ENCODE results near the gene GLP1R.

GLP1R gene

DNA sequence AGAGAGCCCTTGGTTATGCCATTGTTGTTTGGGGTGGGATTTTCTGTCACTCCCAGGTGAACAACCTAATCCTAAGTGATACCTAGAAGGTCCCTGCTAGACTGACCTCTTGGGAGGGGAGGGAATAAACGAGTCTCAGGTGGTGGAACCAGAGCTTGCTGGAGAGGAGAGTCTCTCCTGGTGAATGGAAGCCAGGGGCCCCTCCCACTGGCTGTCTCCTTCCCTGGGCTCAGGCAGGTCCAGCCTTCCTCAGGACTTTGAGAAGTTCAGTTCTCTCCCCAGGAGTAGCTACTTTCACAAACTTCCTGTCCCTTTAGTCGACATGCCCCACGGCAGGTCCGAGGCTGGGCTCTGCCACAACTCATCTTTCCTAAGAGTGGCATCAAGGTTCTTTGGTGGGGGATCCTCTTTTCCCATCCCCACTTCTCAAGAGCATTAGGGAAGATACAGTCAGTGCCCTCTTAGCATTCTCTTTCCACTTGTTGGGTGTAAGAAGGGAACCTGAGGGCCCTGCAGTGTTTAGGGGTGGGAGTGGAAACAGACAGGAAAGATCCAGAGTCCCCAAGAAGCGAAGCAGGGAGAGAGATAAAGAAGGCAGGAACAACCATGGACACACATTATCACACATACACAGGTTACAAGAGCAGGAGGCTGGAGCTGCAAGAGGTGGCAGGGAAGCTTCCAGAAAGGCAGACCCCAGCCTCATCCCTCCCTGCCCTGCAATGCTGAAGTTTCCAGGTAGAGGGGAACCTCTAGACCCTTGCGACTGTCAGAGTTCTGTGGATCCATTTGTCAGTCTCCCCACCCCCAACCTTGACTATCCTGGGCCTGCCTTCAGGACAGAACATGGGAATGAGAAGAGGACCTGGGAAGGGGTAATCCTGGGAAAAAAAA, 900 bp upstream of the GLP1R start:
- no peak for DNase-seq

GRCh38 chr6:39049575-39050283, 1.1 kb downstream of the GLP1R start:
- no peak for DNase-seq

DNA sequence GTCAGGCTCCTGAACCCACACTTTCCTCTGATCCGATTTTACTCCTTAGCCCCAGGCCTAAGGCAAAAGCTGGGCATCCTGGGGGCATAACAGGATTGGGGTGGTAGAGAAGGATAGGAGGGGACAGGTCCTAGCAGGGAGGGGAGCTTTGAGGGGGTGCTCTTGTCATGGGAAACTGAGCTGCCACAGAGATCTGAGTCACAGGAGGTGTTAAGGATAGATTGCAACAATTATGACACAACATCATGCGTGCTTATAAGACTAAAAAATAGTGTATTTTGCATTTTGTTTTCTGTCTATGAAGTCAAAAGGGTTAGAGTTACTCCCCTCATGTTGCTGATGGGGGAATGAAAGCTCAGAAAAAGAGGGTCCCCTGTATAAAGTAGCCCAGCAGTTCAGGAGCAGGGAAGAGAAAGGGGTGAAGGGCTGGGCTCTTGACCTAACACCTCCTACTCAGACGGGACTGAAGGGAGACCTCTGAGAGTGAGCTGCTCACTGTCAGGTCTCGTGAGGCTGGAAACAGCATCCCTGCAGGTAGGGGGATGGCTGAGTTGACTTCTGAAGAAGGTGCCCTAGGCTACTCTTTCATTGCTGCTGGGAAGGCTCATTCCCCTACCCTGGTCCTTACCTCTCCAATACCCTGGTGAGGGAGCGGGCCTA, 2.0 kb downstream of the GLP1R start:
- no peak for DNase-seq

DNA sequence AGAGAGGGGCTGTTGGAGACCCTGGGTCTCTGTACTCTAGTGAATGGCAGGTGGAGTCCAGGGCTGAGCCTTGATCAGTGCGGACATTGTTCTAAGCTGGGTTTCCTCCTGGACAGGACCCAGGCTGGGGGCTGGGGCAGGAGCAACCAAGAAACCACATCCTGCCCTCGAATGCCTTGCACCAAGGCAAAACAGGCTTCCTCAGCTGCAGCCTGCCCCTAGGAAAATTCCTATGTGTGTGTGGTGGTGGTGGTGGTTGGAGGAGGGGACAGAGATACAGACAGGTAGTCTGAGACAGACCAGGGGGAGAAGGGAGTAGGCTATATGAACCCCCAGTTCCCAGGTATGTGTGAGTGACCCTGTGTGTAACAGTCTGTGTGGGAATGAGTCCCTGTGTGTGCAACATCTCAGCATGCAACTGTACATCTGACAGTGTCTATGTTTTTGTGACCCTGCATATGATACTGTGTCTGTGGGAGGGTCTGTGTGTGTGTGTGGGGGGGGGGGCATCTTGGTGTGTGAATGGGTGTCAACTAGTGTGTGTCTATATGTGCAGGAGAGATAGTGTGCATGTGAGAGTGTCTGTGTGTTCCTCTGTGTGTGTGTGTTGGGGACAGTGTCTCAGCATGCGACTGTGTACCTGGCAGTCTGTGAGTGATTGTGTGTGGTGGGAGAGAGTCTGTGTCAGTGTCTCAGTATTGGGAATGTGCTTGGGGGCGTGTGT, 3.0 kb downstream of the GLP1R start:
- no peak for DNase-seq

DNA sequence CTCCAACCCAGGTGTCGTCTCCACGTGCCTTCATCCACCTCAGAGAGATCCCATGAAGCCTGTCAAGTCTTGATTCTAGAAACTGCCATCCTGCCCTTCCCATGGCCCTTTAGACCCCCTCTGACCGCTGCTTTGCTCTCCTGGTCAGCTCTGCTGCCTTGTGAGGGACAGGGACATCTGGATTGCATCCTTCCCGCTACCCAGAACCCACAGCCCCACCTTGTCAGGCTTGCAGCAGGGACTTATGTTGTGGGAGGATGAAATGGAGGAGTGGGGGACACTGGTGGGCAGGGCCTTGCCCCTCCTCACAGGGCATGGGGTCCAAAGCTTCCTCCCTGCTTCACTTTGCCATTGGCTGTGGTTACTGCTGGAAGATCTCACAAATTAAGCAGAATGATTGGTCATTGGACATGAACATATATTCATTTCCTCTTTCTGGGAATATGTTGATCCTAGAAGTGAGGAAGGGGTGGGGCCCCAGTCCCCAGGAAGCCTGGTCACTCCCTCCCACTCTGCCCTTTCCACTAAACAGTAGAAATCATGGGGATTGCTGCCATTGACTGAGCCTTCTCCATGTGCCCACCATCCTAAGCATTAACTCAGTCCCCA, 4.5 kb downstream of the GLP1R start:
- no peak for DNase-seq

GRCh38 chr6:39053854-39054576, 5.4 kb downstream of the GLP1R start:
- DNase-seq: no peak

- DNase-seq: no peak
Observed at GRCh38 chr6:39054577-39055142, 6.1 kb downstream of the GLP1R start.

DNA sequence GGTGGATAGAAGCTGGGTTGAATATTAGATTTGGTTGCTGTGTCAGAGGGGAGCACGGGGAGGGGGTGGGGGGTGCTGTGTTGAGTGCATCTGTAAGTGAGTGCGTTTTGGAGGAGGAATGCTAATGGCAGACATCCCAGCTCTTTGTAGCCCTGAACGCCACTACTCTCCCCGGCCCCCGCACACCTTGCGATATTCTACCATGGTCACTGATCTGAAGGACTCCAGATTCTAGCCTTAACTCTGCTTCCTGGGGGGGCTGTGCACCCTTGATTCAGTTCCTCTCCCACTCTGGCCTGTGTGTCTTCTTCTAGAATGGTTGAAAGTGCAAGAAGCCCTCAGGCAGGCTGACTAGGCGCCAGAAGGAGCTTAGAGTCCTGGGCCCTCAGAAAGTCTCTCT, 7.1 kb downstream of the GLP1R start:
- no peak for DNase-seq

- DNase-seq: no peak
Observed at GRCh38 chr6:39056191-39056590, 7.6 kb downstream of the GLP1R start.

DNA sequence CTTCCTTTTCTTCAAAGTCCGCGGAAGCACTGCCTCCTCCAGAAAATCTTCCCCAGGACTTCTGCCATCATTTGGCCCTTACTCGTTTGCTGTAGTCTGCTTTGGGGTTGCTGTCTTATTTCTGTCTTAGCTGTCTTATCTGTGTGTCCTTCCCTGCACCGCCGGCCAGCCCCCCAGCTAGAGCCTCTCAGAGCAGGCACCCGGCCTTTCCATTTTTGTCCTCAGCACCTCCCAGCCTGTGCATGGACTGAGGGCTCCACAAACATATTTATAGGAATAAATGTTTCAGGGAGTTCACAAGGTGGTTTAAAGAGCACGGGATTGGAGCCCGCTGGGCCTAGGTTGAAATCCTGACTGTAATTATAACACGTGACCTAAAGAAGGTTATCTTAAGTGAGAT, 8.1 kb downstream of the GLP1R start:
- no peak for DNase-seq

GRCh38 chr6:39057251-39058155, 8.9 kb downstream of the GLP1R start:
- no peak for DNase-seq

- DNase-seq: no peak
Observed at GRCh38 chr6:39058471-39059147, 10.0 kb downstream of the GLP1R start.

DNA sequence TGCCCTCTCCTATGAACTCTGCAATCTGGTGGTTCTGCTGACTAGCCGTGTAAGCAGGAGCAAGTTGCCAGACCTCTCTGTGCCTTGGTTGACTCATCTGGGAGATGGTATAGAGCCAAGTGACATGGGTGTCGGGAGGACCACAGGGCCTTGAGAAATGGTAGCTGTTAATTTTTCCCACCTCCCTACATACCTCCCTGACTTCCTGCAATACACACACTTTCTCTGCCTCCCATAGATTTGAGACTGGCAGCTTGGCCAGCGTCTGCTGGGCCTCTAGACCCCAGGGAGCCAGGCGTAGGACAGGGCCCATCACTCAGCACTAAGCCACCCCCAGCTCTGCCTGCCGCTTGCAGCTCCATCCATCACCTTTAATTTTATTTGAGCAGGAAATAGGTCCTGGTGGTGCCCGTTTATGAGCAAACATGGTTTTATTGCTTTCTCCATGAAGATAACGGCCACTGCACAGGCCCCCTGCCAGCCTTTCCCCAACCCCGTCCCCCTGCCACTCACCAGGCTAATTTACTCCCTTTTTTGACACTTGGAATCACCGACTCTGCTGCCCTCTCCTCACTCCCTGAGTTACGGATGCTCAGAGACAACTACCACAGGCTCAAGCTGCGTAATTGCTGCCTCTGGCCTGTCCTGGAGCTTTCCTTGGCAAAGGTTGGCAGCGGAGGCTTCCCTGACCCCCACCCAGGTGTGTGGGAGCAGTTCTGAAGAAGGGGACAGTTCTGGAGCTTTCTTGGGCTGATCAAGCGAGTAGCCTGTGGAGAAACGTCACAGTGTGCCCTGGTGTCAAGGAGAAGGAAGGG, 11.1 kb downstream of the GLP1R start:
- DNase-seq: no peak

GRCh38 chr6:39060467-39061160, 12.0 kb downstream of the GLP1R start:
- DNase-seq: no peak

DNA sequence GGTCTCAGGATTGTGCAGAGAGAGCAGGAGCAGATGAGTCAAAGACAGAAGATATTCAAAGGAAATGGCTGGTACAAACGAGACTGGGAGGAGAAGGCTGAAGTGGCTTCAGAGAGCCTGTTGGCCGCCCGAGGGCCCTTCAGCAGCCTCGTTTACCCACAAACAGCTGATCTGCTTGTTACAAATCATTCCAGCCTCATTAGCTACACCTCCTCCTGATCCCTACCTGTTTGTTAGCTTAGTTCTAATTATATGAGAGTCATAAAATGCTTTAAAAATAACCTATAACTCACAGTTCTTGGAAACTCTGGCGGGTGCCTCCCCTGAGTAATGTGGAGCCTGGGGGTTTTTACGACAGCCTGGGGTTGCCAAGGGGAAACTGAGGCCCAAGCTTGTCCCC, 12.6 kb downstream of the GLP1R start:
- DNase-seq: no peak

DNA sequence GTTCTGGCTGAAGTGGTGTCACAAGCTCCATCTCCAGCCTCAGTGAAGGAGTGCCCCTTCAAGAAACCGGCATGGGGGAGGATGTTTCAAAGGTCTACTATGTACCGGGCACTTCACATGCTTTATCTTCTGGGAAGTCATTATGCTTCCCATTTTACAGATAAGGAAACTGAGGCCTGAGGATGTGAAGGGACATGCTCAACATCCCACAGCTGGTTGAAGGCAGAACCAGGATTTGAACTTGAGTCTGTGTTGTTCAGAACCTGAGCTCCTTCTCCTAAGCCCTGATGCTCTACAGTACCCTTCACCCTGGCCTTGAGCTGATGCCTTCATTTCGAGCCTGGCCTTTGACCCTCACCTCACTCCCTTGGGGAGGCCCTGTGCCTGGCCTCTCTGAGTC, 13.0 kb downstream of the GLP1R start:
- DNase-seq: no peak

GRCh38 chr6:39062014-39062740, 13.6 kb downstream of the GLP1R start:
- DNase-seq: no peak

GRCh38 chr6:39063526-39063925, 14.9 kb downstream of the GLP1R start:
- DNase-seq: no peak
